Sigmoid colon (tissue), 3 donors: Measurements from ENCODE around the gene GDAP1L1.

Experiments
- CTCF ChIP-seq, 4 experiments: fragments of 450-650 bp in 3 of 4; fragments of 200-600 bp in 1 of 4; IDR thresholded peaks; one replicate each; pipeline ENCODE4 v1.5.1; 2016 to 2019; ENCODE audit warnings: antibody characterized with exemption in 4 of 4, mild to moderate bottlenecking in 3 of 4, moderate library complexity in 2 of 4
- POLR2A ChIP-seq, 2 donors: fragments of 450-650 bp; IDR thresholded peaks; one replicate each; pipeline ENCODE4 v1.6.1; 2016; ENCODE audit warnings: antibody characterized with exemption in 2 of 2, mild to moderate bottlenecking in 2 of 2, moderate library complexity in 2 of 2

GRCh38 chr20:44211177-44212039 is 35.7 kb upstream of the GDAP1L1 start:
- TF ChIP-seq POLR2A (IDR thresholded peaks at IDR 0.05), result no peak
- no peak for TF ChIP-seq CTCF (IDR thresholded peaks at IDR 0.05)
